Hepatocyte (in vitro differentiated cells): Measurements from ENCODE around the gene CCDC83.

Experiments
- CTCF ChIP-seq: fragments of 200-600 bp; sonication (generic); IDR thresholded peaks from 2 replicates; pipeline ENCODE4 v1.5.1; 2016; ENCODE audit warnings: antibody characterized with exemption, mild to moderate bottlenecking; ENCODE audit not compliant: poor library complexity
- EZH2 ChIP-seq: fragments of 200-600 bp; sonication (generic); IDR thresholded peaks from 2 replicates; pipeline ENCODE4 v1.6.1; 2016; ENCODE audit warnings: antibody characterized with exemption, mild to moderate bottlenecking, borderline replicate concordance
- EZH2phosphoT487 ChIP-seq: fragments of 200-600 bp; sonication (generic); IDR thresholded peaks from one replicate; pipeline ENCODE4 v1.6.1; 2018; ENCODE audit warnings: antibody characterized with exemption, mild to moderate bottlenecking, low read depth, moderate library complexity; ENCODE audit not compliant: unreplicated experiment, severe bottlenecking

GRCh38 chr11:85866137-85866827 is 11.1 kb downstream of the CCDC83 start:
- TF ChIP-seq EZH2 = no peak
- no peak for TF ChIP-seq CTCF
- no peak for TF ChIP-seq EZH2phosphoT487
